GM12801 (cell line): ENCODE results near the gene LRP1.

Experiments used
- TF ChIP-seq, protein P1 (sequence below): IDR thresholded peaks from one replicate; pipeline ENCODE4 v1.5.1; 2011; ENCODE audit warnings: control low read depth; ENCODE audit not compliant: insufficient read length; ENCODE audit errors: extremely low read depth

LRP1 gene

DNA sequence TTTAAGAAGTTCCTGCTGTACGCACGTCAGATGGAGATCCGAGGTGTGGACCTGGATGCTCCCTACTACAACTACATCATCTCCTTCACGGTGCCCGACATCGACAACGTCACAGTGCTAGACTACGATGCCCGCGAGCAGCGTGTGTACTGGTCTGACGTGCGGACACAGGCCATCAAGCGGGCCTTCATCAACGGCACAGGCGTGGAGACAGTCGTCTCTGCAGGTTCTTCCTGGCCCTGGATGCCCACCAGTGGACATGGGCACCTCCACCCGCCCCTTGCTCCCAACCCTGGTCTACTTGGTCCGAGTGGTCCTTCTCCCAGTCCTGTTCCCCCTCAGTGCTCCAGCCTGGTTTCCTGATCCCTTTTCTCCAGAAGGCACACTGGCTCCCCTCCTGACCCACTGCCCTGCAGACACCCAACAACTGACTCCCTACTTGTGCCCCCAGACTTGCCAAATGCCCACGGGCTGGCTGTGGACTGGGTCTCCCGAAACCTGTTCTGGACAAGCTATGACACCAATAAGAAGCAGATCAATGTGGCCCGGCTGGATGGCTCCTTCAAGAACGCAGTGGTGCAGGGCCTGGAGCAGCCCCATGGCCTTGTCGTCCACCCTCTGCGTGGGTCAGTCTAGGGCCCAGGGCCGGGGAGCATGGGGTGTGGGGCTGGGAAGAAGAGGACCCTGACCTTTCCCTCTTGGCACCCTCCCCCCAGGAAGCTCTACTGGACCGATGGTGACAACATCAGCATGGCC is 51.2 kb downstream of the LRP1 start:
- TF ChIP-seq, protein P1, sequence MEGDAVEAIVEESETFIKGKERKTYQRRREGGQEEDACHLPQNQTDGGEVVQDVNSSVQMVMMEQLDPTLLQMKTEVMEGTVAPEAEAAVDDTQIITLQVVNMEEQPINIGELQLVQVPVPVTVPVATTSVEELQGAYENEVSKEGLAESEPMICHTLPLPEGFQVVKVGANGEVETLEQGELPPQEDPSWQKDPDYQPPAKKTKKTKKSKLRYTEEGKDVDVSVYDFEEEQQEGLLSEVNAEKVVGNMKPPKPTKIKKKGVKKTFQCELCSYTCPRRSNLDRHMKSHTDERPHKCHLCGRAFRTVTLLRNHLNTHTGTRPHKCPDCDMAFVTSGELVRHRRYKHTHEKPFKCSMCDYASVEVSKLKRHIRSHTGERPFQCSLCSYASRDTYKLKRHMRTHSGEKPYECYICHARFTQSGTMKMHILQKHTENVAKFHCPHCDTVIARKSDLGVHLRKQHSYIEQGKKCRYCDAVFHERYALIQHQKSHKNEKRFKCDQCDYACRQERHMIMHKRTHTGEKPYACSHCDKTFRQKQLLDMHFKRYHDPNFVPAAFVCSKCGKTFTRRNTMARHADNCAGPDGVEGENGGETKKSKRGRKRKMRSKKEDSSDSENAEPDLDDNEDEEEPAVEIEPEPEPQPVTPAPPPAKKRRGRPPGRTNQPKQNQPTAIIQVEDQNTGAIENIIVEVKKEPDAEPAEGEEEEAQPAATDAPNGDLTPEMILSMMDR, result no peak

DNA sequence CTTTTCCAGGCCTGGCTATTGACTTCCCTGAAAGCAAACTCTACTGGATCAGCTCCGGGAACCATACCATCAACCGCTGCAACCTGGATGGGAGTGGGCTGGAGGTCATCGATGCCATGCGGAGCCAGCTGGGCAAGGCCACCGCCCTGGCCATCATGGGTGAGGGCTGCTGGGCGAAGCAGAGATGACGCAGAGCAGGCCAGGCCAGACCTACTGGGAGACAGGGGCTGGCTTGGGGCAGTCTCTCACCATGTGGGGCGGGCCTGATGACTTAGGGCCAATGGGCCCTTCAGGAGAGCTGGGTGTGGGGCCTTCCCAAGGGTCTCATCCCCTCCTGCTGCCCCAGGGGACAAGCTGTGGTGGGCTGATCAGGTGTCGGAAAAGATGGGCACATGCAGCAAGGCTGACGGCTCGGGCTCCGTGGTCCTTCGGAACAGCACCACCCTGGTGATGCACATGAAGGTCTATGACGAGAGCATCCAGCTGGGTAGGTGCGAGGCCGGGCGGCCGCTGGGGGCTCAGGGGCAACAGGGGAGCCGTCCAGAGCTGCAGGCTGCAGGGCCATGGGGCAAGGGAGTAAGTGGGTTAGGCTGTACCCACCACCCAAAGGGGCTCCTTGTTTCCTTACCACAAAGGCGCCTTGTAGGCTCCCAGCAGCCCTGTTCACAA is 52.2 kb downstream of the LRP1 start:
- TF ChIP-seq, protein P1, result no peak

DNA sequence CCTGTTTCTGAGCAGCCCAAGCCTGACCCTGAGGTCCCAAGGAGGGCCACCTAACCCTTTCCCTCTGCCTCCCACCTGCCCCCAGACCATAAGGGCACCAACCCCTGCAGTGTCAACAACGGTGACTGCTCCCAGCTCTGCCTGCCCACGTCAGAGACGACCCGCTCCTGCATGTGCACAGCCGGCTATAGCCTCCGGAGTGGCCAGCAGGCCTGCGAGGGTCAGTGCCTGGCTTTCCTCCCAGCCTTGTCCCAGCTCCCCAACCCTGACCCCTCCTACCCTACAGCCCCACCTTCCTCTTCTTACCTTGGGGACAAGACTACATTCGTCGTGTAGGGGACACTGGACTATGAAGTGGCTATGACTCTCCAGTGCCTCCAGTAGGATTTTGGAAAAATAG is 52.8 kb downstream of the LRP1 start:
- TF ChIP-seq, protein P1, result no peak

DNA sequence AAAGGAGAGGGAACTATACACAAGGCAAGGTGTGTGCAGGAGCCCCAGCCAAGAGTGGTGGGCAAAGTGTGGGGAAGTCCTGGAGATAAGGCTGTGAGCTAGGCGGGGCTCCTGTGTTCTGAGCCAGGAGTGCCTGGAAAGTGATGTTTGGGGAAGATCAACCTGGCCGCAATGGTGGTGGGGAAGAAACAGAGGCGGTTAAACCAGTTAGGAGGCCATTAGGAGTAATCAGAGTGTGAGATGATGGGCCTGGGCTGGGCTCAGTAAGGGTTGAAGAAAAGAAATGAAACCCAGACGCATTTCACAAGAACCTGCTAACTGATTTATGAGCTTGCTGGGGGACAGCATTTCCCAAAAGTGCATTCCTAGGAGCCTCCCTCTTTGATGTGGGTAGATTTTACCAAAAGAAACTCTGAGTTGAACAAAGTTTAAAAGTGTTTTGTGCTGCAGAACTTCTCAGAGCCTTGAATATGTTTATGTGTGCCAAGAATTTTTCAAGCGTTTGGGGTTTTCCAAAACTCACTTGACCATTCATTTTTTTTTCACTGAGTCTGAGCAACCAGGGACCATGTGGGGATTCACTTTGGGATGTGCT is 53.4 kb downstream of the LRP1 start:
- TF ChIP-seq, protein P1, result no peak

DNA sequence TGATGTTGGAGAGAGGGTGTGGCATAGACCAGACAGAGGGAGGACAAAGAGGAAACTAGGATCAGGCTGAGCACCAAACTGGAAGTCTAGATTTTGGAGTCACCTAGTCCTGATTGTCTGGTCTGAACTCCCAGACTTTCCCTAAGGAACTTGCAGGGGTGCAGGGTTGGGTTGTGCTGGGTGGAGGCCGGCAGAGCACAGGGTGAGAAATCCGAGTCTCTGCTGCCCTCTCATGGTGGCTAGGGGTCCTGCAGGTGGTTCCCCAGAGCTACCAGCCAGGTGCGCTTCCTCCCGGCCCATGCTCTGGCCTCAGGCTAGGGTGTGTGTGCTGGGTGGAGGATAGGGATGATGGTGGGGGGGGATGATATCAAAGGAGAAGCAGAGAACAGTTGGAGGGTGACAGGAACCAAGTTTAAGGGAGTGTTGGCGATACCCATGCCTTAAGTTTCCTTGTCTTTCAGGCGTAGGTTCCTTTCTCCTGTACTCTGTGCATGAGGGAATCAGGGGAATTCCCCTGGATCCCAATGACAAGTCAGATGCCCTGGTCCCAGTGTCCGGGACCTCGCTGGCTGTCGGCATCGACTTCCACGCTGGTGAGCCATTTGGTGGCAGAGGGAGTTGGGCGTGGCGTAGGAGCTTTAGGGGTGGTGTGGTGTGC is 54.8 kb downstream of the LRP1 start:
- TF ChIP-seq, protein P1, result no peak

DNA sequence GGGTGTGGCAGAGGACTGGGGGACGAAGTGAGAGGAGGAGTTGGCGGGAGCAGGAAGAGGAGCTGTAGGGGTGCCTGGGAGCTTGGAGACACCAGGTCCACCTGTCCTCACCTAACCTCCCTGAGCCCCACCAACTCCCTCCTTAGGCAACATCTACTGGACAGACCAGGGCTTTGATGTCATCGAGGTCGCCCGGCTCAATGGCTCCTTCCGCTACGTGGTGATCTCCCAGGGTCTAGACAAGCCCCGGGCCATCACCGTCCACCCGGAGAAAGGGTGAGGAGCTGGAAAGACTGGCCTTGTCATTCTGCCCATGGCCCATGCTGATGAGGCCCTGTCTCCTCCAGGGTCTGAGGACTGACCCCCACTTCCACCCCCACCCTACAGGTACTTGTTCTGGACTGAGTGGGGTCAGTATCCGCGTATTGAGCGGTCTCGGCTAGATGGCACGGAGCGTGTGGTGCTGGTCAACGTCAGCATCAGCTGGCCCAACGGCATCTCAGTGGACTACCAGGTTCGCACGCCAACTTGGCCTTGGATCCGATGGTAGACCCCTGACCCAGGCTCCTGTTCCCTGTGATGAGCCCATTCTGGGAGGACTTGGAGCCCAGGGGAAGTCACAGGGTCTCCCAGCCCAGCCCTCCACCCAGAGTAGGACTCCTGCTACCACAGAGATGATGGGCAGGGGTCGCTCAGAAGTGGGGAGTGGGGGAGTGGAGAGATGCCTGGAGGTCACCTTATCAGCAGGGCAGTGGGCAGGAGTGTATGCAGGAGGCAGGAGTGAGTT is 55.8 kb downstream of the LRP1 start:
- TF ChIP-seq, protein P1, result no peak
